Trophoblast cell (in vitro differentiated cells and primary cell): ENCODE measurements around the gene SLC6A18.

Source experiments
- DNase-seq, 2 donors: peaks; one replicate each; pipeline ENCODE4 v3.0.0-alpha.2; 2016
- H2AFZ ChIP-seq: 2 replicates; pipeline ENCODE4 v1.6.1; 2013; ENCODE audit warnings: low read length, moderate library complexity, mild to moderate bottlenecking; ENCODE audit not compliant: insufficient read depth, poor library complexity
- H2AK5ac ChIP-seq: 2 replicates; pipeline ENCODE4 v1.6.1; 2013; ENCODE audit warnings: mild to moderate bottlenecking, low read length
- H2BK120ac ChIP-seq: 2 replicates; pipeline ENCODE4 v1.6.1; 2013; ENCODE audit warnings: low read length, mild to moderate bottlenecking, moderate library complexity; ENCODE audit not compliant: insufficient read depth, poor library complexity
- H2BK12ac ChIP-seq: 2 replicates; pipeline ENCODE4 v1.6.1; 2013; ENCODE audit warnings: mild to moderate bottlenecking, low read length, moderate library complexity
- H2BK5ac ChIP-seq: 2 replicates; pipeline ENCODE4 v1.6.1; 2013; ENCODE audit warnings: low read length, low read depth, moderate library complexity, mild to moderate bottlenecking; ENCODE audit not compliant: poor library complexity
- H3K14ac ChIP-seq: 2 replicates; pipeline ENCODE4 v1.6.1; 2013; ENCODE audit warnings: mild to moderate bottlenecking, low read length
- H3K18ac ChIP-seq: 2 replicates; pipeline ENCODE4 v1.6.1; 2013; ENCODE audit warnings: mild to moderate bottlenecking, low read length
- H3K23ac ChIP-seq: 2 replicates; pipeline ENCODE4 v1.6.1; 2013; ENCODE audit warnings: low read length
- H3K27ac ChIP-seq: 2 replicates; pipeline ENCODE4 v1.5.1; 2013; ENCODE audit warnings: low read depth, mild to moderate bottlenecking, inconsistent platforms, low read length, moderate library complexity
- H3K27me3 ChIP-seq: 2 replicates; pipeline ENCODE4 v1.6.1; 2013; ENCODE audit warnings: inconsistent platforms, mild to moderate bottlenecking, low read length, moderate library complexity; ENCODE audit not compliant: insufficient read depth
- H3K36me3 ChIP-seq, 2 experiments: 1 replicate in 1 of 2; 2 replicates in 1 of 2; pipeline ENCODE4 v1.6.1; 2013; ENCODE audit warnings: low read length in 2 of 2, mild to moderate bottlenecking in 2 of 2, moderate library complexity in 1 of 2; ENCODE audit not compliant: insufficient read depth in 2 of 2, control insufficient read depth in 1 of 2
- H3K4ac ChIP-seq: 2 replicates; pipeline ENCODE4 v1.6.1; 2013; ENCODE audit warnings: low read depth, mild to moderate bottlenecking, low read length, moderate library complexity
- H3K4me1 ChIP-seq, 2 experiments: 1 replicate in 1 of 2; 2 replicates in 1 of 2; pipeline ENCODE4 v1.6.1; 2013; ENCODE audit warnings: low read length in 2 of 2, mild to moderate bottlenecking in 2 of 2, moderate library complexity in 1 of 2; ENCODE audit not compliant: insufficient read depth in 2 of 2, control insufficient read depth in 1 of 2
- H3K4me2 ChIP-seq: 2 replicates; pipeline ENCODE4 v1.6.1; 2013; ENCODE audit warnings: inconsistent platforms, mild to moderate bottlenecking, low read length, moderate library complexity
- H3K4me3 ChIP-seq: 2 replicates; pipeline ENCODE4 v1.5.1; 2013; ENCODE audit warnings: mild to moderate bottlenecking, low read depth, low read length, inconsistent platforms
- H3K79me1 ChIP-seq: one replicate; pipeline ENCODE4 v1.6.1; 2013; ENCODE audit warnings: low read length
- H3K79me2 ChIP-seq: 2 replicates; pipeline ENCODE4 v1.6.1; 2013; ENCODE audit warnings: low read length, mild to moderate bottlenecking; ENCODE audit not compliant: control insufficient read depth, insufficient read depth, poor library complexity
- H3K9ac ChIP-seq: 2 replicates; pipeline ENCODE4 v1.6.1; 2013; ENCODE audit warnings: mild to moderate bottlenecking, low read length
- H3K9me3 ChIP-seq: 2 replicates; pipeline ENCODE4 v1.6.1; 2013; ENCODE audit warnings: low read depth, mild to moderate bottlenecking, control low read depth, inconsistent platforms, low read length; ENCODE audit not compliant: insufficient read depth
- H4K12ac ChIP-seq: 2 replicates; pipeline ENCODE4 v1.6.1; 2013; ENCODE audit warnings: low read depth, mild to moderate bottlenecking, low read length, moderate library complexity
- H4K8ac ChIP-seq: 2 replicates; pipeline ENCODE4 v1.6.1; 2013; ENCODE audit warnings: low read depth, mild to moderate bottlenecking, low read length, moderate library complexity
- H4K91ac ChIP-seq: one replicate; pipeline ENCODE4 v1.6.1; 2013; ENCODE audit warnings: low read depth, mild to moderate bottlenecking, low read length, moderate library complexity
- WGBS: extraction: QIAGEN DNeasy Blood & Tissue Kit; methylation state at CpG from one replicate; pipeline ENCODE4 v1.1.7; 2013; ENCODE audit warnings: missing lambda C conversion rate; ENCODE audit not compliant: insufficient read length, insufficient coverage; ENCODE audit errors: extremely low coverage; 5-methylcytosine and 5-hydroxymethylcytosine counted together

SLC6A18 gene

DNA sequence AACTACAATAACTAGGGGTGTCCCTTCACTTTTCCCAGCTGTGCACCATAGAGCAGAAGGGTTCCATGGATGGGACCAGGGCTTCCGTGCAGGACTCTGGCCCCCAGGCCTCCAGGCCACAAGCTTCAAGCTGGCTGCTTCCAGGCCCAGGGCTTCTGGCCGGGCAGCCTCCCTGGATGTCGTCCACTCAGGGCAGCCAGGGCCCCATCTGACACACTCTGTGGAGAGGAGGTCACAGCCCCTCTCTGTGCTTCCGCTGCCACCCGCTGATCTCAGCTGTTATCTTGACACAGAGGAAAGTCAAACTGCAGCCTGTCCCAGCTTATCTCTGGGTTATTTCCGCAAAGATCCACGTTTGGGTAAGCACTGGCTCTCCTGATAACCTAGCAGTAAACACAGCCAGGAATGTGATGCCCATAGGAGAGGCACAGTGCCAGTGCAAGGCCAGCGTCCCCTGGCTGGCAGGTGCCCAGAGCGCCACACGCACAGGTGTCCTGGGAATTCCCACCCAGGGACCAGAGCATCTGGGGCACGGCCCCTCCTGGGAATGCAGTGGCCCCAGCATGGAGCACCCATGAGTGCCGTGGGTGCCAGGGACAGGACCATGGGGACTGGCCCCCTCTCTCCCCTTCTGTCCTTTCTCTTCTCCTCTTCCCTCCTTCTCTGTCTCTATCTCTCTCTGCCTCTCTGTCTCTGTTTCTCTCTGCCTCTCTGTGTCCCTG lies 39.4 kb upstream of the SLC6A18 start:
- H2AFZ ChIP-seq = no peak overlapping the region
- no peak overlapping the region for H2AK5ac ChIP-seq
- no peak overlapping the region for H3K4me2 ChIP-seq
- WGBS = no CpG with 5 or more reads among the region's 12 CpGs
- no peak overlapping the region for H3K4ac ChIP-seq
- no peaks in the 10 kb centered on the region for H3K79me2 ChIP-seq
- H2BK5ac ChIP-seq = no peak overlapping the region
- H3K4me1 ChIP-seq = no peaks in the 10 kb centered on the region
- H4K8ac ChIP-seq = no peak overlapping the region
- H4K12ac ChIP-seq = no peak overlapping the region
- H3K27me3 ChIP-seq = no peaks in the 10 kb centered on the region
- no peak overlapping the region for H2BK120ac ChIP-seq
- no peak overlapping the region for H4K91ac ChIP-seq
- H3K4me3 ChIP-seq = no peak overlapping the region
- DNase-seq = no peak
- no peak overlapping the region for H2BK12ac ChIP-seq
- H3K27ac ChIP-seq = no peak overlapping the region
- no peak overlapping the region for H3K18ac ChIP-seq
- H3K79me1 ChIP-seq = no peaks in the 10 kb centered on the region
- no peak overlapping the region for H3K9ac ChIP-seq
- no peaks in the 10 kb centered on the region for H3K9me3 ChIP-seq
- no peaks in the 10 kb centered on the region for H3K36me3 ChIP-seq
- H3K23ac ChIP-seq = no peak overlapping the region
- H3K14ac ChIP-seq = no peak overlapping the region

DNA sequence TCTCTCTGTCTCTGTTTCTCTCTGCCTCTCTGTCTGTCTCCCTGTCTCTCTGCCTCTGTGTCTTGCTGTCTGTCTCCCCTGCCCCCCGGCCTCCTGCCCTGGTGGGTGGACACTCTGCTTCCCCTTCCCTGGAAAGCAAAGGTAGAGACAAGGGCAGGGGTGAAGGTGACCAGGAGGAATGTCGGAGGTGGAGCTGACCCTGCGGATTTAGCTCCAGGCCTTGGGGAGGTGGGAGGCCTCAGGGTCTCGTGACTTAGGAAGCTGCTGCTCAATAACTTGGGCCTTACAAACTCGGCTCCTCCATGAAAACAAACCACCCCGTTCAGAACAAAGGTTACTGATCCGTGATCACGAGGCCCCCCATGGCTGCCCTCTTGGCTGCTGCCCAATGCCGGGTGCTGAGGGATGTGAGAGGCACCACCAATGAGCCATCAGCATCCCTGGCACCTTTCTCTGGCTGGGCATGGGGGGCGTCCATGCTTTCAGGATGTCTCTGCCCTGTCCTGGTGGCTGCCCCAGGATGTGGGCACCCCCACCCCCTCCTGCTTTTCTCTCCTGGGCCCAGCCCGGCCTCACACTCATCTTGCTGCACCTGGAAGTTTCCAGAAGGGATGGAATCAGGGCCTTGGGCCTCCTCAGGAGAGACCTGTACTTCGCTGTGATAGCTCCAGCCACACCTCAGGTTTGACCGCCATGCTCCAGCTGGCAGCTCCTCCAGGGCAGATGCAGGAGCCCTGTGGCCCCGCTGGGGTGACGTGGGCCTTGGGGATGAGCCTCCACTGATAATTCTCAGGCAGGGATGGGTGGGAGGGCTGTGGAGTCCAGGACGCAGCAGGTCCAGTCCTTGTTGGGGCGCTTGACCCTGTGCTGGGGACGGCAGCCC lies 38.6 kb upstream of the SLC6A18 start:
- H4K91ac ChIP-seq = no peak overlapping the region
- H3K36me3 ChIP-seq = no peaks in the 10 kb centered on the region
- no peak overlapping the region for H3K4me3 ChIP-seq
- no peak overlapping the region for H3K27ac ChIP-seq
- no peak overlapping the region for H2BK12ac ChIP-seq
- no peaks in the 10 kb centered on the region for H3K27me3 ChIP-seq
- H2BK120ac ChIP-seq = no peak overlapping the region
- no peak overlapping the region for H3K9ac ChIP-seq
- H2BK5ac ChIP-seq = no peak overlapping the region
- no peak overlapping the region for H3K23ac ChIP-seq
- no peak overlapping the region for H2AK5ac ChIP-seq
- no peak overlapping the region for H2AFZ ChIP-seq
- H4K12ac ChIP-seq = no peak overlapping the region
- H3K14ac ChIP-seq = no peak overlapping the region
- H4K8ac ChIP-seq = no peak overlapping the region
- H3K9me3 ChIP-seq = no peaks in the 10 kb centered on the region
- no CpG with 5 or more reads among the region's 18 CpGs for WGBS
- H3K4me1 ChIP-seq = no peaks in the 10 kb centered on the region
- no peaks in the 10 kb centered on the region for H3K79me2 ChIP-seq
- H3K79me1 ChIP-seq = no peaks in the 10 kb centered on the region
- no peak overlapping the region for H3K4me2 ChIP-seq
- H3K4ac ChIP-seq = no peak overlapping the region
- DNase-seq = no peak
- H3K18ac ChIP-seq = no peak overlapping the region

- no peak overlapping the region for H3K4me2 ChIP-seq
- H4K91ac ChIP-seq = no peak overlapping the region
- no peak overlapping the region for H2AK5ac ChIP-seq
- no peak overlapping the region for H4K12ac ChIP-seq
- no peak overlapping the region for H3K27ac ChIP-seq
- H2BK12ac ChIP-seq = no peak overlapping the region
- no peak for DNase-seq
- no peak overlapping the region for H3K23ac ChIP-seq
- H2BK120ac ChIP-seq = no peak overlapping the region
- no peak overlapping the region for H2AFZ ChIP-seq
- H3K14ac ChIP-seq = no peak overlapping the region
- no peaks in the 10 kb centered on the region for H3K4me1 ChIP-seq
- no peak overlapping the region for H3K4me3 ChIP-seq
- no peaks in the 10 kb centered on the region for H3K36me3 ChIP-seq
- H3K4ac ChIP-seq = no peak overlapping the region
- H3K27me3 ChIP-seq = no peaks in the 10 kb centered on the region
- H3K9ac ChIP-seq = no peak overlapping the region
- H3K18ac ChIP-seq = no peak overlapping the region
- H2BK5ac ChIP-seq = no peak overlapping the region
- no peaks in the 10 kb centered on the region for H3K79me1 ChIP-seq
- WGBS = no CpG with 5 or more reads among the region's 18 CpGs
- no peak overlapping the region for H4K8ac ChIP-seq
- no peaks in the 10 kb centered on the region for H3K79me2 ChIP-seq
- peaks cover 2% of the 10 kb centered on the region for H3K9me3 ChIP-seq
Measured at GRCh38 chr5:1187234-1187949, 37.8 kb upstream of the SLC6A18 start.

GRCh38 chr5:1187950-1188334 lies 37.2 kb upstream of the SLC6A18 start:
- Histone ChIP-seq H3K79me2 (no peaks in the 10 kb centered on the region), H3K79me1 (no peaks in the 10 kb centered on the region), H3K27ac (no peak overlapping the region), H2AK5ac (no peak overlapping the region), H3K4me1 (no peaks in the 10 kb centered on the region), H3K23ac (no peak overlapping the region), H3K18ac (no peak overlapping the region), H2BK12ac (no peak overlapping the region), H2AFZ (no peak overlapping the region), H2BK120ac (no peak overlapping the region), H4K91ac (no peak overlapping the region), H4K8ac (no peak overlapping the region), H3K9ac (no peak overlapping the region), H2BK5ac (no peak overlapping the region), H3K14ac (no peak overlapping the region), H3K4me3 (no peak overlapping the region), H3K27me3 (no peaks in the 10 kb centered on the region), H3K4me2 (no peak overlapping the region), H3K9me3 (peaks cover 2% of the 10 kb centered on the region), H4K12ac (no peak overlapping the region), H3K4ac (no peak overlapping the region), H3K36me3 (no peaks in the 10 kb centered on the region)
- no CpG with 5 or more reads among the region's 8 CpGs for WGBS
- DNase-seq = no peak
